Upper lobe of right lung (tissue), 1 donor: ENCODE measurements around the gene SGSM2. TPM values are rescaled to one million over a fixed set of nuclear protein-coding genes. Genes with fewer than 3 reads are reported as not detected.

Experiments
- ATAC-seq: fragments of 200-7000 bp; cut with Tn5 transposase; one replicate; pipeline ENCODE4 v1.9.1; 2020; ENCODE audit warnings: mild to moderate bottlenecking, moderate library complexity
- DNase-seq: peaks from one replicate; pipeline ENCODE4 v3.0.0-alpha.2; 2020
- H3K27ac ChIP-seq: fragments of 200-600 bp; one replicate; pipeline ENCODE4 v1.8.0; 2022
- H3K27me3 ChIP-seq: fragments of 200-600 bp; one replicate; pipeline ENCODE4 v1.8.0; 2022; ENCODE audit warnings: mild to moderate bottlenecking
- H3K36me3 ChIP-seq: fragments of 200-600 bp; one replicate; pipeline ENCODE4 v1.8.0; 2022
- H3K4me1 ChIP-seq: fragments of 200-600 bp; one replicate; pipeline ENCODE4 v1.8.0; 2022
- H3K4me3 ChIP-seq: fragments of 200-600 bp; one replicate; pipeline ENCODE4 v1.8.0; 2022; ENCODE audit warnings: mild to moderate bottlenecking
- H3K9me3 ChIP-seq: fragments of 200-600 bp; one replicate; pipeline ENCODE4 v1.8.0; 2022
- intact Hi-C: fragments of 100-400 bp; cut with DNase I; formaldehyde crosslinking; loops from one replicate; pipeline ENCODE4 v1.11.0; 2022
- total RNA-seq: library from RNA; stranded (reverse); fragmentation: NEBNext Ultra II Directional; extraction: Animal tissue kit (Norgen Biotek cat#: 25700); gene quantifications from one replicate; pipeline ENCODE4 v1.2.1, GENCODE V29; 2021
- TF ChIP-seq, protein P1 (sequence below): fragments of 200-600 bp; IDR thresholded peaks from one replicate; pipeline ENCODE4 v1.8.0; 2022; ENCODE audit warnings: antibody characterized with exemption
- donor health status: DM: no; HTN: yes; CAD: no; lungs with severe emphysema.

Gene SGSM2
- total RNA-seq, 1 donor from 2014 or later = 55.0 TPM

DNA sequence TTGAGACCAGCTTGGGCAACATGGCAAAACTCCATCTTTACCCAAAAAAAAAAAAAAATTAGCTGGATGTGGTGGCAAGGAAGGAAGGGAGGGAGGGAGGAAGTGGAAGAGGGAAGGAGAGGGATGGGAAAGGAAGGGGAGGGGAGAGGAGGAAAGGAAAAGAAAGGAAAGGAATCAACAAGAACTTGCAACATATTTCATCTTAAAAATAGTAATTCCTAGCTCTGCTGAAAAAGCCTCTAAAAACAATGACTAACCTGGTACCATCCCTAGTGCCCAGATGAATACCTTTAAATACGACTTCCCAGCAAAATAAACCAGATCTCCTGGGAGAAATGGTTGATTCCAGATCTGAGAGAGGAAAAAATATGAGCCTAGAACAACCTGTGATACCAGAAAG, 90.6 kb downstream of the SGSM2 start:
- intact Hi-C loops = no loop called here
- TF ChIP-seq, protein P1, sequence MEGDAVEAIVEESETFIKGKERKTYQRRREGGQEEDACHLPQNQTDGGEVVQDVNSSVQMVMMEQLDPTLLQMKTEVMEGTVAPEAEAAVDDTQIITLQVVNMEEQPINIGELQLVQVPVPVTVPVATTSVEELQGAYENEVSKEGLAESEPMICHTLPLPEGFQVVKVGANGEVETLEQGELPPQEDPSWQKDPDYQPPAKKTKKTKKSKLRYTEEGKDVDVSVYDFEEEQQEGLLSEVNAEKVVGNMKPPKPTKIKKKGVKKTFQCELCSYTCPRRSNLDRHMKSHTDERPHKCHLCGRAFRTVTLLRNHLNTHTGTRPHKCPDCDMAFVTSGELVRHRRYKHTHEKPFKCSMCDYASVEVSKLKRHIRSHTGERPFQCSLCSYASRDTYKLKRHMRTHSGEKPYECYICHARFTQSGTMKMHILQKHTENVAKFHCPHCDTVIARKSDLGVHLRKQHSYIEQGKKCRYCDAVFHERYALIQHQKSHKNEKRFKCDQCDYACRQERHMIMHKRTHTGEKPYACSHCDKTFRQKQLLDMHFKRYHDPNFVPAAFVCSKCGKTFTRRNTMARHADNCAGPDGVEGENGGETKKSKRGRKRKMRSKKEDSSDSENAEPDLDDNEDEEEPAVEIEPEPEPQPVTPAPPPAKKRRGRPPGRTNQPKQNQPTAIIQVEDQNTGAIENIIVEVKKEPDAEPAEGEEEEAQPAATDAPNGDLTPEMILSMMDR = no peak
- no peak for ATAC-seq
- Histone ChIP-seq H3K27me3 (no peaks in the 10 kb centered on the region), H3K4me3 (no peak overlapping the region), H3K36me3 (peaks cover 21% of the 10 kb centered on the region), H3K4me1 (no peaks in the 10 kb centered on the region), H3K27ac (no peak overlapping the region), H3K9me3 (no peaks in the 10 kb centered on the region)
- DNase-seq = no peak

Other genes starting within 250 kb of the SGSM2 start
- gene SMG6, start 33.7 kb upstream of the SGSM2 start, total RNA-seq = 28.8 TPM
- gene SRR, start 33.6 kb upstream of the SGSM2 start, total RNA-seq = 6.3 TPM
- gene TSR1, start 1.0 kb upstream of the SGSM2 start, total RNA-seq = 17.7 TPM
- 32.7 TPM for gene MNT, start 63.6 kb downstream of the SGSM2 start, total RNA-seq
- 30.0 TPM for gene METTL16, start 174.4 kb downstream of the SGSM2 start, total RNA-seq